Calu3 (cell line): ENCODE results near the gene CD177. TPM values are rescaled to one million over a fixed set of nuclear protein-coding genes. Genes with fewer than 3 reads are reported as not detected.
A peak's percentile ranks its signal among the peaks of the same experiment; 100 is the strongest.

Experiments
- Bru-seq: library from RNA; stranded (reverse); fragments of 400-500 nt; gene quantifications from one replicate; lab custom pipeline; 2021; lab: Mats Ljungman, UMichigan
- BruChase-seq, 2 experiments: library from RNA; stranded (reverse); fragments of 400-500 nt; gene quantifications; one replicate each; lab custom pipeline; 2021; lab: Mats Ljungman, UMichigan
- BruUV-seq: library from RNA; stranded (reverse); fragments of 400-500 nt; replicated peaks from 2 replicates; lab custom pipeline; 2021; lab: Mats Ljungman, UMichigan
- CTCF ChIA-PET: fragments of 300-600 bp; sonication (Branson Sonifier 250); formaldehyde crosslinking; loops from one replicate; lab custom pipeline; 2022; ENCODE audit warnings: antibody characterized with exemption; lab: Charles Lee
- DNase-seq: peaks from one replicate; pipeline ENCODE4 v3.0.0; 2022
- H3K27ac Mint-ChIP-seq: one replicate; pipeline ENCODE4 v1.8.0; 2022; ENCODE audit warnings: mixed read lengths; ENCODE audit not compliant: unreplicated experiment
- H3K27me3 Mint-ChIP-seq: one replicate; pipeline ENCODE4 v1.8.0; 2022; ENCODE audit warnings: mixed read lengths; ENCODE audit not compliant: unreplicated experiment
- H3K36me3 Mint-ChIP-seq: one replicate; pipeline ENCODE4 v1.8.0; 2022; ENCODE audit warnings: mild to moderate bottlenecking, moderate library complexity, mixed read lengths; ENCODE audit not compliant: insufficient read depth, unreplicated experiment
- H3K4me1 Mint-ChIP-seq: one replicate; pipeline ENCODE4 v1.8.0; 2022; ENCODE audit warnings: mild to moderate bottlenecking, low read depth, mixed read lengths; ENCODE audit not compliant: unreplicated experiment
- H3K4me3 Mint-ChIP-seq: one replicate; pipeline ENCODE4 v1.8.0; 2022; ENCODE audit warnings: mild to moderate bottlenecking, low read depth, moderate library complexity, mixed read lengths; ENCODE audit not compliant: unreplicated experiment
- H3K9me3 Mint-ChIP-seq: one replicate; pipeline ENCODE4 v1.8.0; 2022; ENCODE audit warnings: low read depth, mixed read lengths; ENCODE audit not compliant: unreplicated experiment
- intact Hi-C: fragments of 100-400 bp; cut with micrococcal nuclease; formaldehyde crosslinking; loops from one replicate; pipeline ENCODE4 v1.10.0; 2022; ENCODE audit not compliant: unreplicated experiment
- long read RNA-seq: library from polyadenylated mRNA; stranded (forward); transcript quantifications from one replicate; pipeline ENCODE4 v2.0.0, GENCODE V29; 2022
- total RNA-seq: library from RNA; stranded (reverse); gene quantifications from 2 replicates; pipeline ENCODE4 v1.2.3, GENCODE V29; 2022
- TF ChIP-seq, protein P1 (sequence below): fragments of 200-600 bp; IDR thresholded peaks from one replicate; pipeline ENCODE4 v1.8.0; 2022; ENCODE audit warnings: antibody characterized with exemption; ENCODE audit not compliant: unreplicated experiment

CD177 gene, protein sequence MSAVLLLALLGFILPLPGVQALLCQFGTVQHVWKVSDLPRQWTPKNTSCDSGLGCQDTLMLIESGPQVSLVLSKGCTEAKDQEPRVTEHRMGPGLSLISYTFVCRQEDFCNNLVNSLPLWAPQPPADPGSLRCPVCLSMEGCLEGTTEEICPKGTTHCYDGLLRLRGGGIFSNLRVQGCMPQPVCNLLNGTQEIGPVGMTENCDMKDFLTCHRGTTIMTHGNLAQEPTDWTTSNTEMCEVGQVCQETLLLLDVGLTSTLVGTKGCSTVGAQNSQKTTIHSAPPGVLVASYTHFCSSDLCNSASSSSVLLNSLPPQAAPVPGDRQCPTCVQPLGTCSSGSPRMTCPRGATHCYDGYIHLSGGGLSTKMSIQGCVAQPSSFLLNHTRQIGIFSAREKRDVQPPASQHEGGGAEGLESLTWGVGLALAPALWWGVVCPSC
- total RNA-seq: 0.73 and 1.0 TPM in 2 replicates
- Bru-seq, nascent RNA: percentile 22 among the genes with signal in this experiment
- percentile 17 among the genes with signal in this experiment for BruChase-seq, experiment 1, labeled RNA remaining after a 6-hour chase
- percentile 19 among the genes with signal in this experiment for BruChase-seq, experiment 2, labeled RNA remaining after a 2-hour chase
- long read RNA-seq, partial matches to known transcripts: 0 of 2 reads
- long read RNA-seq, other reads (novel, unspliced or antisense): 2 of 2 reads

DNA sequence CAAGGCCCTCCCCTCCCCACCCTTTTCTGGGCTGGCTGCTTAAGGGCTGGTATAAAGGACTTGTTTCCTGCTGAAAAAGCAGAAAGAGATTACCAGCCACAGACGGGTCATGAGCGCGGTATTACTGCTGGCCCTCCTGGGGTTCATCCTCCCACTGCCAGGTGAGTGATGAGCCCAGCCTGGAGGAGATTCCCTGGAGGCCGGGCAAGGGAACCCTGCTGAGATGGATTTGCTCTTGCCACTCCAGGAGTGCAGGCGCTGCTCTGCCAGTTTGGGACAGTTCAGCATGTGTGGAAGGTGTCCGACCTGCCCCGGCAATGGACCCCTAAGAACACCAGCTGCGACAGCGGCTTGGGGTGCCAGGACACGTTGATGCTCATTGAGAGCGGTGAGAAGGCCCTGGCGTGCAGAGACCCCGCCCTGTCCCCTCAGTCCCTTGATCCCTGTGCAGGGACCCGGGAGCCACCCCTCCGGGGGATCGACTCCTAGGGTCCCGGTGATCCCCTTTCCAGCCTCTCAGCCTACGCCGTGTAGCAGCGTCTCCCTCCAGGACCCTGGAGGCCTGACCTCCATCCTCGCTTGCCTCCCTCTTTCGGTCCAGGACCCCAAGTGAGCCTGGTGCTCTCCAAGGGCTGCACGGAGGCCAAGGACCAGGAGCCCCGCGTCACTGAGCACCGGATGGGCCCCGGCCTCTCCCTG lies at the start of gene CD177:
Gene CD177, plus strand, starts transcription at position 81 of the 699 bp plus-strand sequence. Its CDS starts 29 bp downstream, at position 110.
- H3K9me3 Mint-ChIP-seq: no peaks in the 10 kb centered on the region
- TF ChIP-seq, protein P1, sequence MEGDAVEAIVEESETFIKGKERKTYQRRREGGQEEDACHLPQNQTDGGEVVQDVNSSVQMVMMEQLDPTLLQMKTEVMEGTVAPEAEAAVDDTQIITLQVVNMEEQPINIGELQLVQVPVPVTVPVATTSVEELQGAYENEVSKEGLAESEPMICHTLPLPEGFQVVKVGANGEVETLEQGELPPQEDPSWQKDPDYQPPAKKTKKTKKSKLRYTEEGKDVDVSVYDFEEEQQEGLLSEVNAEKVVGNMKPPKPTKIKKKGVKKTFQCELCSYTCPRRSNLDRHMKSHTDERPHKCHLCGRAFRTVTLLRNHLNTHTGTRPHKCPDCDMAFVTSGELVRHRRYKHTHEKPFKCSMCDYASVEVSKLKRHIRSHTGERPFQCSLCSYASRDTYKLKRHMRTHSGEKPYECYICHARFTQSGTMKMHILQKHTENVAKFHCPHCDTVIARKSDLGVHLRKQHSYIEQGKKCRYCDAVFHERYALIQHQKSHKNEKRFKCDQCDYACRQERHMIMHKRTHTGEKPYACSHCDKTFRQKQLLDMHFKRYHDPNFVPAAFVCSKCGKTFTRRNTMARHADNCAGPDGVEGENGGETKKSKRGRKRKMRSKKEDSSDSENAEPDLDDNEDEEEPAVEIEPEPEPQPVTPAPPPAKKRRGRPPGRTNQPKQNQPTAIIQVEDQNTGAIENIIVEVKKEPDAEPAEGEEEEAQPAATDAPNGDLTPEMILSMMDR: no peak
- H3K27me3 Mint-ChIP-seq: peaks cover 33% of the 10 kb centered on the region
- no peak within 1 kb of the TSS for H3K27ac Mint-ChIP-seq
- H3K36me3 Mint-ChIP-seq: no peaks in the 10 kb centered on the region
- intact Hi-C loops: no loop called here
- H3K4me3 Mint-ChIP-seq: no peak within 1 kb of the TSS
- BruUV-seq: no TSS peak
- DNase-seq: no peak
- CTCF ChIA-PET: no interaction called here
- H3K4me1 Mint-ChIP-seq: peaks cover 10% of the 10 kb centered on the region

DNA sequence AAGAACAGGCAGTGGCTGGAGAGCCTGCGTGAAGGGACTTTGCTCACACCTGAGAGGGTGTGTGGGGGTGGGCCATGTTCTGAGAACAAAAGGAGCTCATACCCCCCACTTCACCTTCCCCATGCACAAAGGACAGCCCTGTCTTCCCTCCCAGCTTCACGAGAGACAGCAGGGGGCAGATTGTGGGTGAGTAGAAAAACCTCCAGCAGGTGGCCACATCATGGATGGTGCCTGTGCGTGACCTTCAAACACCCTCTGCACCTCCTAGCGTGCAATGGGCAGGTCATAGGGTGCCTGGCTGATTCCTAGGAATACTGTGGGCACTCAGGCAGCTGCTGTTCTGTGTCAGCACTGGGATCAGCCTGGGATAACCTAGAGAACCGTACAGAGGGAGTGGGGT lies 47.8 kb upstream of the CD177 start:
- H3K9me3 Mint-ChIP-seq: peaks cover 7% of the 10 kb centered on the region
- H3K4me3 Mint-ChIP-seq: no peak overlapping the region
- no peak for DNase-seq
- H3K27me3 Mint-ChIP-seq: peaks cover 31% of the 10 kb centered on the region
- intact Hi-C loops: no loop called here
- H3K4me1 Mint-ChIP-seq: no peaks in the 10 kb centered on the region
- no peaks in the 10 kb centered on the region for H3K36me3 Mint-ChIP-seq
- CTCF ChIA-PET: interaction anchor here (0.7 kb wide), 1 partner anchor 611 kb away, joined by 3 read pairs; no protein-coding TSS in a partner anchor
- BruUV-seq: no TSS peak
- TF ChIP-seq, protein P1: no peak
- no peak overlapping the region for H3K27ac Mint-ChIP-seq

DNA sequence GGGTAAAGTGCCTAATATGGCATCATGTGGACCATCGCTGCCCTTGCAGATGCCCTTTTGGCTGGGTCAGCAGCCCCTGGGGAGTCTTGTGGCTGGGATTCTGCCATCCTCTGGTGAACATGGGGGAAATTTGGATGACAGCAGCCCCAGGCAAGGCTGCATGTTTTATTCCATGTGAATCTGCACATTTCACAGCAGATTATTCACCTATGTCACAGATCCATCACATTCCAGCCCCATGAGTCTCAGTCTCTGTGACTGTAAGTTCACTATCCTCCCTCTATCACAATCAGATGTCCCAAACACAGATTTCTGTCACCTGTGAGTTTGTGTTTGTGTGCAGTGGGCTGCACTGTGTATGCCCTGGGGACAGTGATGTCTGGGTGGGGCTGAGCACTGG lies 47.4 kb upstream of the CD177 start:
- CTCF ChIA-PET: no interaction called here
- no peak overlapping the region for H3K4me3 Mint-ChIP-seq
- BruUV-seq: no TSS peak
- no peaks in the 10 kb centered on the region for H3K36me3 Mint-ChIP-seq
- H3K27me3 Mint-ChIP-seq: peaks cover 27% of the 10 kb centered on the region
- DNase-seq: no peak
- H3K4me1 Mint-ChIP-seq: no peaks in the 10 kb centered on the region
- H3K27ac Mint-ChIP-seq: no peak overlapping the region
- peaks cover 7% of the 10 kb centered on the region for H3K9me3 Mint-ChIP-seq
- TF ChIP-seq, protein P1: no peak
- intact Hi-C loops: no loop called here

DNA sequence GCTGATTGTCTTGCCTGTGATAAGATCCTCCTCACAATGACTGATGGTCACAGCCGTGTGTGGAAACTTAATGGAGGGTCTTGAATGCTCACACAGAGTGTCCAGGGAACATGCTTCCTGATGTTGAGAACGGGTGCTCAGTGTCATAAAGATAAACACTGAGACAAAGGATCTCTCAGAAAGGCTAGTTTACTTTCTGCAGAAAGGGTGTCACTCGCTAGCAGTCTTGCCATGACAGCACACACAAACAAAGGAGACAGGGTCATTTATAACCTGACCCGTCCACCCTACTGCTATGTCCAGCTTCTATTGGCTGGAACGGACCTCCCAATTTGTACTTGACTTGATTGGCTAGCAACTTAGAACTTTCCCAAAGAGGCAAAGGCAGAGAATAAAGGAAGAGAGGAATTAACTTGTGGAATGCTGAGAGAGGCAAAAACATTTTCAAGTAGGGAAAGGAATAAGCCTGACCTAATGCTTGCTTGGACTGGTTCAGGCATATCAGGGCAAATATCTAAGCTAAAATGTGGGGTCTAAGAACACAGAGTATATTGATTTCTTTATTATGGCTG lies 45.2 kb upstream of the CD177 start:
- no TSS peak for BruUV-seq
- Mint-ChIP-seq H3K27me3 (peaks cover 14% of the 10 kb centered on the region), H3K27ac (no peak overlapping the region), H3K36me3 (no peaks in the 10 kb centered on the region), H3K9me3 (peaks cover 7% of the 10 kb centered on the region), H3K4me3 (no peak overlapping the region), H3K4me1 (no peaks in the 10 kb centered on the region)
- TF ChIP-seq, protein P1: no peak
- CTCF ChIA-PET: no interaction called here
- DNase-seq: no peak
- intact Hi-C loops: no loop called here
